Measurements from ENCODE around the gene ALOX5.

- TF ChIP-seq POLR2A (IDR thresholded peaks at IDR 0.05; ENCODE audit: low read length) (no peak), GATA1 (IDR thresholded peaks at IDR 0.05; ENCODE audit: low read depth, low read length) (no peak)
Observed at GRCh38 chr10:45446858-45447257, 72.8 kb downstream of the ALOX5 start.
